K562 treated with DMSO at 1 percent for 12 hours (cell line): Measurements from ENCODE around the gene CD27. TPM values are rescaled to one million over a fixed set of nuclear protein-coding genes. Genes with fewer than 3 reads are reported as not detected.

Source experiments
- total RNA-seq: library from RNA; unstranded; fragments of 300-600 nt; gene quantifications from 2 replicates; pipeline ENCODE4 v1.2.3, GENCODE V29; 2022; ENCODE audit not compliant: insufficient read depth

Gene CD27
- total RNA-seq = not detected in 2 replicates

GRCh38 chr12:6444704-6445688 is at the start of gene CD27:
TSS of gene CD27 (plus strand) at chr12:6444955. CDS start at chr12:6445096, 141 bp downstream.

GRCh38 chr12:6451348-6452244 is 6.8 kb downstream of the CD27 start, which contains the start of gene TAPBPL:
TSS of gene TAPBPL (plus strand) at chr12:6452042. CDS start at chr12:6452249, 207 bp downstream.

GRCh38 chr12:6470375-6471163 is 25.8 kb downstream of the CD27 start, which contains the start of gene VAMP1:
TSS of gene VAMP1 (minus strand) at chr12:6470677. CDS start at chr12:6470531, 146 bp downstream.

GRCh38 chr12:6492838-6493496 is 48.2 kb downstream of the CD27 start, which contains the start of gene MRPL51:
TSS of gene MRPL51 (minus strand) at chr12:6493262. CDS start at chr12:6493136, 126 bp downstream.

GRCh38 chr12:6493497-6494257 is 48.9 kb downstream of the CD27 start, which contains the start of gene NCAPD2:
TSS of gene NCAPD2 (plus strand) at chr12:6494102. CDS start at chr12:6495099, 997 bp downstream.

Other genes starting within 250 kb of the CD27 start
- gene CD9, start 244.6 kb upstream of the CD27 start, total RNA-seq = 0.68 TPM in 1 of 2 replicates, not detected in the other
- gene PLEKHG6, start 134.3 kb upstream of the CD27 start, total RNA-seq = 0.48 and 0.56 TPM in 2 replicates
- gene TNFRSF1A, start 102.9 kb upstream of the CD27 start, total RNA-seq = 57.7 and 75.5 TPM in 2 replicates
- not detected in 2 replicates for gene SCNN1A, start 69.4 kb upstream of the CD27 start, total RNA-seq
- gene LTBR, start 60.8 kb upstream of the CD27 start, total RNA-seq = 63.6 and 81.4 TPM in 2 replicates
- gene TAPBPL, start 7.1 kb downstream of the CD27 start, total RNA-seq = 4.0 and 4.1 TPM in 2 replicates
- 7.3 and 12.2 TPM in 2 replicates for gene VAMP1, start 25.7 kb downstream of the CD27 start, total RNA-seq
- 103 and 126 TPM in 2 replicates for gene MRPL51, start 48.3 kb downstream of the CD27 start, total RNA-seq
- 34.7 and 104 TPM in 2 replicates for gene NCAPD2, start 49.1 kb downstream of the CD27 start, total RNA-seq
- gene GAPDH, start 89.6 kb downstream of the CD27 start, total RNA-seq = 2,249 and 2,330 TPM in 2 replicates
- 0.77 TPM in 1 of 2 replicates, not detected in the other for gene IFFO1, start 111.1 kb downstream of the CD27 start, total RNA-seq
- 9.0 and 35.2 TPM in 2 replicates for gene NOP2, start 123.3 kb downstream of the CD27 start, total RNA-seq
- 176 and 289 TPM in 2 replicates for gene CHD4, start 162.4 kb downstream of the CD27 start, total RNA-seq
- gene LPAR5, start 191.0 kb downstream of the CD27 start, total RNA-seq = 4.9 and 11.5 TPM in 2 replicates
- 4.4 and 7.7 TPM in 2 replicates for gene ACRBP, start 202.5 kb downstream of the CD27 start, total RNA-seq
- gene ING4, start 218.2 kb downstream of the CD27 start, total RNA-seq = 22.3 and 34.4 TPM in 2 replicates
- 7.5 and 38.1 TPM in 2 replicates for gene ZNF384, start 244.4 kb downstream of the CD27 start, total RNA-seq